Activated gamma-delta T cell treated with anti-CD3 and anti-CD28 coated beads, Interleukin-2, amount 50 U/mL, for 16 hours (primary cell): ENCODE results near the gene KRT74.

Source experiments
- DNase-seq: peaks from one replicate; pipeline ENCODE4 v3.0.0-alpha.2; 2020; ENCODE audit warnings: low read depth

Gene KRT74

GRCh38 chr12:52535574-52535973 lies 38.1 kb downstream of the KRT74 start:
- DNase-seq = no peak

GRCh38 chr12:52534482-52534881 lies 39.2 kb downstream of the KRT74 start:
- no peak for DNase-seq

- no peak for DNase-seq
These were observed 39.8 kb downstream of the KRT74 start for GRCh38 chr12:52533686-52534470.

- DNase-seq = no peak
These were observed 41.0 kb downstream of the KRT74 start for GRCh38 chr12:52532636-52533035.

- no peak for DNase-seq
These were observed 41.9 kb downstream of the KRT74 start for GRCh38 chr12:52531566-52532300.

DNA sequence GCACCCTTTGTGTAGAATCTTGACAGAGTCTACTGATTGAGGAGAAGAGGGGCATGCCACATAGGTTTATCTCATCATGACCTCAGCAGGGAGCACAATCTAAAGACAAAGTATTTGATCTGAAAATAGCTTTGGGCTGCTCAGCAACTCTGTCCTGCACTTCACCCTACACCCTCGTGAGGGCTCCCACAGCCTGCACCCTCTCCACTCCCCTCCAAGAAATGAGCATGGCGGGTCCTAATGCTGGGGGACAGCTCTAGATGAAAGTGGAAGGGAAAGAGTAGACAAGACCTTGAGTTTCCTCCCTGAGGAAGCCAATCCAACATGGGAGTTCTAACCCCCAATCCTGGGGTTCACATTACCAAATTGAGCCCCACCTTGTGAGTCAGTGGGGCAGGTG lies 42.7 kb downstream of the KRT74 start:
- DNase-seq = no peak

GRCh38 chr12:52530366-52530765 lies 43.3 kb downstream of the KRT74 start:
- DNase-seq = no peak

DNA sequence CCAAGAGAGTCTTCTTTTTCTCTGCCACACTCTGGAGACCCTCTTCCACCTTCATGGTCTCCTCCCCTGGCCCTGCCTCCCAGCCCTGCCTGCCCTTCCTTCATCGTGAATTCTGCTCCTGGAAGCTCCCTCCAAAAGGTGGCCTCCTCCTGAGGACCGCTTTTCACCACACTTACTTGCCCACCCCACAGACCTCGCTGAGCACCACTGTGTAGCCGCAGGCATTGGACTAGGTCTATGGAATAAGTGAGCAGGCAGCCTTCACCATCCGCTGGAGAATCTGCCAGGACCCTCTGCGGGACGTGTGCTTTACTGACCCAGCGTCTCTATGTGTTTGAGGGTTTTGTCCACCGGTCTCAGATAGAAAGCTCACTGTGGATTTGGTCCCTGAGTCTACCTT lies 43.8 kb downstream of the KRT74 start:
- no peak for DNase-seq

- DNase-seq = no peak
These were observed 44.2 kb downstream of the KRT74 start for GRCh38 chr12:52529417-52529816.

- no peak for DNase-seq
These were observed 45.0 kb downstream of the KRT74 start for GRCh38 chr12:52528641-52529143.

GRCh38 chr12:52527121-52527800 lies 46.4 kb downstream of the KRT74 start:
- DNase-seq = no peak

GRCh38 chr12:52526511-52526951 lies 47.1 kb downstream of the KRT74 start:
- DNase-seq = no peak

DNA sequence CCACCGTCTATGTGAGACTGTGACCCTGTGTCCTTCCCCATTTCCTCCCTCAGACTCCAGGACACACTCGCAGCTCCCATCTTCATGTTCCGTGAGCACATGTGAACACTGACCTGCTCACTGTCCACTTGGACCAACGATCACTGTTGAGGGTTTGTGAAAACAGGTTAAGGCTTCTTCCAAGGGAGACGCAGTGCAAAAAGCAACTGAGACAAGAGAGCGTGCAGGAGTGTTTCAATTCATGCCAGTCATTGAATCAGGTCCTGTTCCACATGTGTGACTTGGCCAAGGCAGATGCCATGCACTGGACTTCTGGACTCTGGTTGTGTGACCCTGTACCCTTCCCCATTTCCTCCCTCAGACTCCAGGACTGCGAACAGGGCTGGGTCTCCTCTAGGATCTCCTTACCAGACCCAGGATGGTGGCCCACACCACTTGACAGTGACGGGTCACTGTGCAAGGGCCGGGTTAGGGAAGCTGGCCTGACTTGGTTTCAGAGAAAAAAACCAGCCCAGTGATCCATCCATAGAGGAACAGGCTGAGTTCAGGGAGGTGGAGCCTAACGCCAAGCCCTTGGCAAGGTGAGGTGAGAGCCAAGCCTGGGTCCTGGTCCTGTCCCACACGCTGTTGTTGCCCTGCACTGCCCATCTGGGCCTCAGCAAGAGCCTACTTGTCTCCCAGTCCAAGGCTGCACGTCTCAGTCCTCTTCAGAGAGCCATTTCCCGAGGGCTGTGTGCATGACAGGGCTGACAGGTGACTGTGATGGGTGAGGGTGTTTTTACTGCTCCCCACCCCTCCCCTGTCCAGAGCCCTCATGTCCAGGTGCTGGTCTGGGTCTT lies 47.8 kb downstream of the KRT74 start:
- no peak for DNase-seq

GRCh38 chr12:52524898-52525591 lies 48.6 kb downstream of the KRT74 start:
- DNase-seq = no peak

DNA sequence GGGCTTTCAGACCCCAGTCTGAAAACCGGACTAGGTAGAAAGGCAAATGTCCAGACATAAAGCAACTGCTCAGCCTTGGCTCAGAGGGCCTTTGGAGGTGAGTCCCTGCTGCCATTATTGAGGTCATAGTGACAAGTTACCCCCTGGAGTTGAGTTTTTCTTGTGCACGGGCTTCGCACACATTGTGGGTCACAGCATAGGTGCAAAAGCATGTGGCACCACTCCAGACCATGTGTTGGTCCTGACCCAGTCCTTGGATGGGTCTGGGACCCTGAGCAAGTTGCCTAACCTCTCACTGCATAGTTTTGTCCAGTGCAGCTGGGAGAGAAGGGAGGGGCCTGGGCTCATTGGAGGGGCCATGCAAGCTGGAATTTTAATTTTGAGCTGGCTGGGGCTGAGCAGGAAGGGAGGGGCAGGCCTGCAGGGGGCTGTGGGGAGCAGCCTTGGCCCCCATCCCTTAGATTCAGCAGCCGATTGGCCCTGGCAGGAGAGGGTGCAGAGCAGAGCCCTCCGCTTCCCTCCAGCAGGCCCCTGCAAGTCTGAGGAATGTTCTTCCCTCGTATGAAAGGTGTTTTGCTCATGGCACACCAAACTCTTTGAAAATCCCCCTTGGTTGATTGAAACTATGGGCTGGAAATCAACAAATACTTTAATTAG lies 49.3 kb downstream of the KRT74 start:
- no peak for DNase-seq

GRCh38 chr12:52523824-52524223 lies 49.8 kb downstream of the KRT74 start:
- DNase-seq = no peak

DNA sequence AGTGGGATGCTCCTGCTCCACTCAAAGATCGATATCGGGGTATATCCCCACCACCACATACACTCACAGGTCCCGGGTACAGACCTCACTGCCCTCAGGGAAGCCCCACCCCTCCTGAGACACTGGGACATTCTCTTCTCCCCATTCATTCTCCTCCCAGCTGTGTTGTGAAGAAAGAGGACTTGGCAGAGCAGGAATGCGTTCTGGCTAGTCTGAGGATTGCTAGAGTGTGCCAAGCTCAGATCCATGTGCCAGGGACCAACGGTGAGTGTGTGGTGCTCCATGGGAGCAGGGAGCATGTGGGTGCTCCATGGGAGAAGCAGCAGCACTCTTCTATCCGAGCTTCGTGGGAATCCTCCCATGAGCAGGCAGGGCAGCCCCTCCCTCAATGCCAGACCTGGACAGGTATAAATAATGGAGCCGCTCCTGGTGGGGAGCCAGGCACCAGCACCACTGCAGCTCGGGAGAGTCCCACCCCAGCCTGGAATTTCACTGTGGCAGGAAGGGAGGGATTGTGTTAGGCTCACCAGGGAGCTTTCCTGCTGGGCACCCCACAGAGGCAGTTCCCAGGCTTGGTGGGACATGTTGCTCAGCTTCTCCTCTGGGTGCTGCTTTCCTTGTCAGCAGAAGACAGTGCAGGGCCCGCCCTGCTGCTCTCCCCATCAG lies 51.2 kb downstream of the KRT74 start:
- no peak for DNase-seq

GRCh38 chr12:52521568-52522266 lies 51.9 kb downstream of the KRT74 start:
- DNase-seq = no peak

GRCh38 chr12:52521175-52521567 lies 52.5 kb downstream of the KRT74 start:
- DNase-seq = no peak
